Measurements from ENCODE around the gene PCED1B.
"Not testable (repeated sequence)": the region's sequence is repeated elsewhere in the genome, so short reads cannot be mapped to it uniquely, and the experiment has no call there.

Gene PCED1B

DNA sequence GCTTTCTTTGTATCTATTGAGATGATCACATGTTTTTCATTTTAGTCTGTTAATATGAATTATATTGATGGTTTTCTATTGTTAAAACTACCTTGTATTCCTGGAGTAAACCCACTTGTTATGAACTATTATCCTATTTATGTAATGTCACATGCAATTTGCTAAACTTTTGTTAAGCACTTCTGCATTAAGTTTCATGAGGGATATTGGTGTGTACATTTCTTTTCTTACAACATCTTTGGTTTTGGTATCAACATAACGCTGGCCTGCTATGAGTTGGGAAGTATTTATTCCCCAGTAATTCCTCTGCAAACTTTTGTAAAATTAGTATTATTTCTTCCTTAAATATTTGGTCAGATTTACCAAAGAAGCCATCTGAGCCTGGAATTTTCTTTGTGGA, 46.8 kb downstream of the PCED1B start:
- FAIRE-seq: no peak

- no peak for FAIRE-seq
Measured at GRCh38 chr12:47131011-47131410, 51.6 kb downstream of the PCED1B start.

DNA sequence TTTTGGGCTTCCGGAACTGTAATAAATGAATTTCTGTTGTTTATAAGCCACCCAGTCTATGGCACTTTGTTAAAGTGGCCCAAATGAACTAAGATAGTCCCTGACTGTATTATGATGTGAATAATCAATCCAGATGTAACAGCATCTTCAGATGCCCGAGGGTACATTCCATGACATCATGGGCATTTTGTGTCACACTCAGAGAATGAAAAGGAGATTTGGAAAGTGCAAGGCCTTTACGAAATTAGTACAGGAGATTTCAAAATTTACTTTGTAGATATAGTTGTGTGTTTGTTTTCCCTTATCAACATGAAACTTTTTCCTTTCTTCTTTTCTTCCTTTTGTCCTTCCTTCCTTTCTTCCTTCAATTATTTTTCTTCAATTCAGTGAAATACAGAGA, 54.6 kb downstream of the PCED1B start:
- no peak for FAIRE-seq

- FAIRE-seq: no peak
Measured at GRCh38 chr12:47135578-47135977, 56.2 kb downstream of the PCED1B start.

DNA sequence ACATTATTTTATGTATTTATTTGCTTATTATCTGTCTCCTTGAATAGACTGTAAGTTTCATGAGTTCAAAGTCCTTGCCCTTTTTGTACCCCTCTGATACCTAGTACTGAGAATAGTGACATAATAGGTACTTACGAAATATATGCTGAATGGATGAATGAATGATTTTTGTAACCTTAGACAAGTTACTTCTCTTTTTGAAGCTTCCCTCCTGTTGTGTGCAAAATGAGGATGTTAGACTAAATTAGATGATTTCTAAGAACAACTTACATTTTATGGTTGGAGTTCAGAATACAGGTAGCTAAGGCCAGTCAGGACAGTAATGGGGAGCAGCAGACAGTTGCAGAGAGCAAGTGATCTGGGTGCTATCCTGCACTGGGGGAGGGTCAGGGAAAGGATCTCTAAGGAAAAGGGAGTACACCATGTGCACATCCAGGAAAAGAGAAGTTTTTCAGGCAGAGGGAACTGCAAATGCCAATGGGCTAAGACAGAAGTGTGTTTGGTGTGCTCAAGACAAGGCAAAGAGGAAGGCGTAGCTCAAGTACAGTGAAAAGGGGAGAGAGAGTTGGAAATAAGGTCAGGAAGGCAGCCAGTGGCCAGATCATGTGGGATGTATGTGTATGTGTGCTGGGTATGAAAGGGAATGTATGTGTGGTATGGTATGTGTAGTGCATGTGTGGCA, 59.7 kb downstream of the PCED1B start:
- FAIRE-seq: no peak

- no peak for FAIRE-seq
Measured at GRCh38 chr12:47141459-47141858, 62.0 kb downstream of the PCED1B start.

DNA sequence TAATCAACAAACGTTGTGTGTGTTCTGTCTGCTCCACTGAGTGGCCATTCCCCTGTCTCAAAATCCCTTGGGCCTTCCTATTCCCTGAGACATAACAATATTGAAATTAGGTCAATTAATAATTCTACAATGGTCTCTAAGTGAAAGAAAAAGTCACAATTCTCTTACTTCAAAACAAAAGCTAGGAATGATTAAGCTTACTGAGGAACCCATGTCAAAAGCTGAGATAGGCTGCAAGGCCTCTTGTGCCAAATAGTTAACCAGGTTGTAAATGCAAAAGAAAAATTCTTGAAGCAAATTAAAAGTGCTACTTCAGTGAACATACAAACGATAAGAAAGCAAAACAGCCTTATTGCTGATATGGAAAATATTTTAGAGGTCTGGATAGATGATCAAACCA, 65.3 kb downstream of the PCED1B start:
- no peak for FAIRE-seq

DNA sequence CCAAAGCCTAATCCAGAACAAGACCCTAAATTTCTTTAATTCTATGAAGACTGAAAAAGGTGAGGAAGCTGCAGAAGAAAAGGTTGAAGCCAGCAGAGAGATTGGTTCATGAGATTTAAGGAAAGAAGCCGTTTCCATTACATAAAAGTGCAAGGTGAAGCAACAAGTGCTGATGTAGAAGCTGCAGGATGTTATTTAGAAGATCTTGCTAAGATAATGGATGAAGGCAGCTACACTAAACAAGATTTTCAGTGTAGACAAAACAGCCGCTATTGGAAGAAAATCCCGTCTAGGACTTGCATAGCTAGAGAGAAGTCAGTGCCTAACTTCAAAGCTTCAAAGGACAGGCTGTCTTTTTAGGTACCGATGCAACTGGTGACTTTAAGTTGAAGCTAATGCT, 65.8 kb downstream of the PCED1B start:
- no peak for FAIRE-seq

DNA sequence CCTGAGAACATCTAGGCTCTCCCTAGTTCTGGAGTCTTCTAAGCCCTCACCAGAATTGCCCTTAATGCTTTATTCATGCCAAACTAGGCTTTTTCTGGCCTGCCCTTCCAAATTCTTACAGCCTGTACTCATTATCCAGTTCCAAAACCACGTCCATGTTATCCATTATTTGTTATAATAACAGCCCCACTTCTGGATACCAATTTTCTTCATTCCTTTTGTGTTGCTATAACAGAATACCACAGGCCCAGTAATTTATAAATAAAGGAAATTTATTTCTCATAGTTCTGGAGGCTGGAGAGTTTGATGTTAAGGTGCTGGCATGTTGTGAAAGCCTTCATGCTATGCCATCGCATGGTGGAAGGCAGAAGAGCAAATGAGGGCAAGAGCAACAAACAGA, 68.3 kb downstream of the PCED1B start:
- no peak for FAIRE-seq

DNA sequence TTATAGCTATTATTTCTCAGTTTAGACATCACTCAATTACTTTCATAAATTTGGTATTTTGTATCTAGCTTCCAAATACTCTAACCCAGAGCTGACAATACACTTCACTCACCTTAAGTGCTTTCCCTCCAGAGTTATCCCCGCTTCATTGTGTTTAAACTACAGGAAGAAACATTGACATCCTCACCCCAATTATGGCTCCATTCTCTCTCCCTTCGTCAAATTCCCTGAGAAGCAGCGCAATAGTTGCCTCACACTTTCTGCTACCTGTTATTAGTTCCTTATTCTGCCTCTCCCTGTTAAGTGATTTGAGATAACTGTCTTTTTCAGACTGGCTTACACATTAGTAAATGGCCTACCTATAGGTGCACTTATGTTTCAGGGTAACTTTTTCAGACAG, 69.7 kb downstream of the PCED1B start:
- no peak for FAIRE-seq

DNA sequence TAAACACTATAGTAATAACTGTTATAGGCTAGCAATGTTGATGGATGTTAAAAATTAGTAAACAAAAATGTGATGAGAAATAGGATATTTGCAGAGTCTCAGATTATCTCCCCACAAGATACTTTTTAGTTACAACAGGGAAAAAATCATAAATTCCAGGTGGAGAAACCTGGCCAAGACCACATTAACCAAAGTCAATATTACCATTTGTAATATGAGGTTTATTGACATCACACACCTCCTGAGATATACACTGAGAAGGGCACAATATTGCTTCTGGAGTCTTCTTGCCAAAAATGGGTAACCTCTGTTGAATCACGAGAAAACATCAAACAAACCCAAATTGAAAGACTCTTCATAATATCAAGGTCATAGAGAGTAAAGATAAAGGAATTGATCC, 72.7 kb downstream of the PCED1B start:
- FAIRE-seq: no peak

DNA sequence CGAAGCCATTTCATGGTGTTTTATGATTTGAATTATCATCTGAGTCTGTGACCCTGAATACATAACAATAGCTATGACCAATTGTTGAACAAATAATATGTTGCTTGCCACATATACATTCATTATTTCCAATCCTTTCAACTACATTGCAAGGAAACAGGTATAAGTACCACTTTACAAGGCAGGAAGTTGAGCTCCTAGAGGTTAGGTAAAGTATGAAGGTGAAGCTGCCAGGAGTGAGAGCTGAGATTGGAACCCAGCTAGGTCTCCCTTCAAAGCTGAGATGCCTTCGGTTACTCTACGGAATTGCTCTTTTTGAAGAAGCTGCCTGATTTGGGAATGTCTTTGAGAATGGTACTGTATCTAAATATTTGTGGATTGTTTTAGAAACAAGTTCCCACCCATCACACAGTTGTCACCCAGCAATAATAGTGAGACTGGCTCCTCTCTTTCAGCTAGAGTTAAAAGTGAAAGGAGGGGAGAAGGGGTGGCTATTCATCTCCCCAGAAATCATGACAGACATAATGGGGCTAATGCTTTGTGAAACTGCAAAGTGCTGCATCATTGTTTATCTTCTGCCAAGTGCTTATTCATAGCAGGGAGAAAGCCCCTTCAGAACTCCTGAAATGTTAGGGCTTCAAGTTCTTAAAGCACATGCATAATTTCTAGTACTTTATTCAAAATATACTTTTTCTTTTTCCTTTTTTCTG, 76.2 kb downstream of the PCED1B start:
- FAIRE-seq: no peak

GRCh38 chr12:47156167-47156736, 76.8 kb downstream of the PCED1B start:
- FAIRE-seq: no peak

GRCh38 chr12:47158792-47159191, 79.4 kb downstream of the PCED1B start:
- no peak for FAIRE-seq

DNA sequence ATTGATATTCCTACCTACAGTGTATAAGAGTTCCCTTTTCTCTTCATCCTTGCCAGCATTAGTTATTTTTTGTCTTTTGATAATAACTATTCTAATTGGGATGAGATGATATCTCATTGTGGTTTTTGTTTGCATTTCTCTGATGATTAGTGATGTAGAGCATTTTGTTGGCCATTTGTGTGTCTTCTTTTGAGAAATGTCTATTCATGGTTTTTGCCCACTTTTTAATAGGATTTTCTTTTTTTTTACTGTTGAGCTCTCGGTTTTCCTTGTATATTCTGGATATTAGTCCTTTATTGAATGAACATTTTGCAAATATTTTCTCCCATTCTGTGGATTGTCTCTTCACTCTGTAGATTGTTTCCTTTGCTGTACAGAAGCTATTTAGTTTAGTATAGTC, 79.9 kb downstream of the PCED1B start:
- FAIRE-seq: no peak

DNA sequence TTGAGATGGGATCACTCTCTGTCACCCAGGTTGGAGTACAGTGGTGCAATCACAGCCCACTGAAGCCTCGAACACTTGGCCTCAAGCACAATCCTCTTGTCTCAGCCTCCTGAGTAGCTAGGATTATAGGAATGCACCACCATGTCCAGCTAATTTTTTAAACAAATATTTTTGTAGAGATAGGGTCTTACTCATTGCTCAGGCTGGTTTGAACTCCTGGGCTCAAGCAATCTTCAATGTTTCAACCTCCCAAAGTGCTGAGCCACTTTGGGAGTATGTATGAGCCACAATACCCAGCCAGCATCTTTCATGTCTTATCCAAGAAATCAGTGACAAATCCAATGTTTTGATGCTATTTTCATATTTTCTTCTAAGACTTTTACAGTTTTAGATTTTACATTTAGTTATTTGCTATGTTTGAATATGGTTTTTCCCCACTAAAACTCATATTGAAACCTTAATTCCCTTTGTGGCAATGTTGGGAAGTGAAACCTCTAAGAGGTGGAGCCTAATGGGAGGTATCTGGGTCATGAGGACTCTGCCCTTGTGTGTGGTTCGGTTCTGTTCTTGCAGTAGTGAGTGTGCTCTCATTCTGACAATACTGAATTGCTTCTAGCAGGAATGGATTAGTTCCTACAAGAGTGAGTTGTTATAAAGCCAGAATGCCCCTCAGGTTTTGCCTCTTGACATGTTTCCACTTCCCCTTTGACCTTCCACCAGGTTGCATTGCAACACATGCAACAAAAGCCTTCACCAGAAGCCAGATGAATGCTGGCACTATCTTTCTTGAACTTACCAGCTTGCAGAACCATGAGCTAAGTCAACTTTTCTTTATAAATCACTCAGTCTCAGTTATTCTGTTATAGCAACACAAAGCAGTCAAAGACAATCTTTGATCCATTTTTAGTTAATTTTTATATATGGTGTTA, 81.2 kb downstream of the PCED1B start:
- no peak for FAIRE-seq

DNA sequence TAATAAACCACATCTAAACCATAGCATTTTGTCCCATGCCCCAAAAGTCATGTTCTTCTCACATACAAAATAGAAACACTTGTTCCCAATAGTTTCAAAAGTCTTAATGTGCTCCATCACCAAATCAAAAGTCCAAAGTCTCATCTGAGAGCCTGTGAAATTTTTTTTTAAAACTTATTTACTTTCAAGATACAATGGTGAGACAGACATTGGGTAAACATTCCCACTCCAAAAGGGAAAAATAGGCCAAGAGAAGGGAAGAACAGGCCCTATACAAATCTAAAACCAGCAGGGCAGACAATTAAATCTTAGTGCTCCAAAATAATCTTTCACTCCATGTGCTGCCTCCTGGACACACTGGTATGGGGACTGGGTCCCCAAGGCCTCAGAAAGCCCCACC, 84.7 kb downstream of the PCED1B start:
- FAIRE-seq: no peak

GRCh38 chr12:47164724-47165439, 85.5 kb downstream of the PCED1B start:
- no peak for FAIRE-seq

DNA sequence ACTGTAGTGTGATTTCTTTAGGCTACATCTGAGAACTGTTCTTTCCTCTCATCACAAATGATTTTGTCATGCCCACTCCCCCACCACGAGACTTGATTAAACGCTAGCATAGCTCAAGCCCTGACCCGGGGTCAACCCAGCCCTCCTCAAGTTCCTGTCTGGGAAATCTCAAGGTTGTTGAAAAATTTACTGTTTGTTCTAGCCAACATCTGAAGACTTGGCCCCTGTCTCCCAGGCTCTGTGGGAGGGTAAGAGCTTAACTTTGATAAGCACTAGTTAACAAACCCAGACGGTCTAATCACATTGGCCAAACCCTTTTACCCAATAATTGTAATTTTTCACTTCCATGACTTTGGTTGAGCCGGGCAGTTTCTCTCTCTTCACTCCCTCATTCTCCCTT, 86.5 kb downstream of the PCED1B start:
- FAIRE-seq: no peak

DNA sequence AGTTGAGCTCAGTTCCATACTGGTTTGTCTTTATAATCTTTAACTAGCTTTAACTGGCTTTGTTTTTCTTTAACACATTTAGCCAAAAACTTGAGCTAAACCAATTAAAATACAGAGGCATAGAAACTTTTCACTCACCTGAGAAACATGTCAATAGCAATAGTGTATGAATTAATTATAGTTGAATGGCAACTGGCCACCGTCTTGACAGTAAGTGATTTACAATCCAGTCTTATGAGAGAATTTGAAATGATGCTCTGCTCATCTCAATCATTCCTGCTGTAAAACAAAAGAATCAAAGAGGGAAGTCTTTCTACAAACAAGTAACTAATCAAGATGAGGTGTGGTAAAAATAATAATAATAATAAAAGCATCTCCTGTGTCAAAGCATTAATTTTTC, 86.9 kb downstream of the PCED1B start:
- FAIRE-seq: no peak

GRCh38 chr12:47170281-47170680, 90.9 kb downstream of the PCED1B start:
- not testable (repeated sequence) for FAIRE-seq

- FAIRE-seq: no peak
Measured at GRCh38 chr12:47178014-47178413, 98.6 kb downstream of the PCED1B start.

Measured in A204.1 (cell line).